GM12892 (cell line): ENCODE data around the gene ZFYVE1.

Experiments
- POLR2AphosphoS5 ChIP-seq: IDR thresholded peaks from 2 replicates; pipeline ENCODE4 v1.6.1; 2011; ENCODE audit warnings: low read depth, low read length, control low read depth
- TAF1 ChIP-seq: IDR thresholded peaks from 2 replicates; pipeline ENCODE4 v1.6.1; 2011; ENCODE audit warnings: low read depth, mild to moderate bottlenecking, control low read depth, low read length, borderline replicate concordance

- TF ChIP-seq POLR2AphosphoS5 (no peak), TAF1 (no peak)
These were observed 84.0 kb downstream of the ZFYVE1 start for GRCh38 chr14:72942934-72943333.
